NCI-H748 treated with DMSO at 0.1 percent for 48 hours (cell line): ENCODE results near the gene LARGE2.

ENCODE experiments used
- DNase-seq: peaks from one replicate; lab custom pipeline; 2025; lab: John Stamatoyannopoulos, UW

The LARGE2 gene

GRCh38 chr11:45964911-45965389 lies 42.5 kb downstream of the LARGE2 start:
- peak; percentile 71 for DNase-seq

GRCh38 chr11:45967506-45967905 lies 45.0 kb downstream of the LARGE2 start:
- no peak for DNase-seq

GRCh38 chr11:45968901-45969300 lies 46.4 kb downstream of the LARGE2 start:
- DNase-seq, result no peak

GRCh38 chr11:45973601-45974000 lies 51.1 kb downstream of the LARGE2 start:
- no peak for DNase-seq

GRCh38 chr11:45974806-45975205 lies 52.4 kb downstream of the LARGE2 start:
- DNase-seq, result no peak
